Neural progenitor cell (in vitro differentiated cells): ENCODE measurements around the gene MAST2. TPM values are rescaled to one million over a fixed set of nuclear protein-coding genes. Genes with fewer than 3 reads are reported as not detected.

Source experiments
- DNase-seq: peaks from one replicate; pipeline ENCODE4 v3.0.0-alpha.2; 2016; ENCODE audit warnings: low spot score
- H2AFZ ChIP-seq: fragments of 200-600 bp; sonication (generic); replicated peaks from 2 replicates; pipeline ENCODE4 v1.6.1; 2016; ENCODE audit warnings: antibody characterized with exemption
- H3F3A ChIP-seq: fragments of 200-600 bp; sonication (generic); 2 replicates; pipeline ENCODE4 v1.6.1; 2016; ENCODE audit warnings: antibody characterized with exemption, low read depth
- H3K27ac ChIP-seq: fragments of 200-600 bp; sonication (generic); 2 replicates; pipeline ENCODE4 v1.5.1; 2016; ENCODE audit warnings: mild to moderate bottlenecking
- H3K27me3 ChIP-seq: fragments of 200-600 bp; sonication (generic); 2 replicates; pipeline ENCODE4 v1.6.1; 2016; ENCODE audit warnings: mild to moderate bottlenecking, moderate library complexity
- H3K36me3 ChIP-seq: fragments of 200-600 bp; sonication (generic); 2 replicates; pipeline ENCODE4 v1.5.1; 2016
- H3K4me1 ChIP-seq: fragments of 200-600 bp; sonication (generic); 2 replicates; pipeline ENCODE4 v1.6.1; 2016; ENCODE audit warnings: mixed run types
- H3K4me2 ChIP-seq: fragments of 200-600 bp; sonication (generic); 2 replicates; pipeline ENCODE4 v1.6.1; 2016
- H3K4me3 ChIP-seq: fragments of 200-600 bp; sonication (generic); 2 replicates; pipeline ENCODE4 v1.5.1; 2016
- H3K79me2 ChIP-seq: fragments of 200-600 bp; sonication (generic); 2 replicates; pipeline ENCODE4 v1.6.1; 2016; ENCODE audit warnings: low read depth
- H3K9ac ChIP-seq: fragments of 200-600 bp; sonication (generic); 2 replicates; pipeline ENCODE4 v1.6.1; 2016
- H3K9me3 ChIP-seq: fragments of 200-600 bp; sonication (generic); 2 replicates; pipeline ENCODE4 v1.5.1; 2016; ENCODE audit warnings: low read depth
- H4K20me1 ChIP-seq: fragments of 200-600 bp; sonication (generic); 2 replicates; pipeline ENCODE4 v1.6.1; 2016; ENCODE audit warnings: low read depth
- H3K27ac Mint-ChIP-seq: 3 replicates; pipeline ENCODE4 v1.8.0; 2021; ENCODE audit warnings: mixed read lengths
- H3K27me3 Mint-ChIP-seq: 2 replicates; pipeline ENCODE4 v1.8.0; 2022; ENCODE audit warnings: low read depth, mild to moderate bottlenecking, inconsistent platforms, moderate library complexity, mixed read lengths; ENCODE audit not compliant: insufficient read depth
- H3K36me3 Mint-ChIP-seq: 3 replicates; pipeline ENCODE4 v1.8.0; 2021; ENCODE audit warnings: mixed read lengths
- H3K4me1 Mint-ChIP-seq: 3 replicates; pipeline ENCODE4 v1.8.0; 2021; ENCODE audit warnings: mixed read lengths
- H3K4me3 Mint-ChIP-seq: 3 replicates; pipeline ENCODE4 v1.8.0; 2021; ENCODE audit warnings: mild to moderate bottlenecking, moderate library complexity, mixed read lengths
- H3K9me3 Mint-ChIP-seq: 3 replicates; pipeline ENCODE4 v1.8.0; 2020; ENCODE audit warnings: mixed read lengths
- CTCF ChIP-seq: fragments of 200-600 bp; sonication (generic); IDR thresholded peaks from 2 replicates; pipeline ENCODE4 v1.5.1; 2017; ENCODE audit warnings: antibody characterized with exemption, mild to moderate bottlenecking
- EZH2 ChIP-seq: fragments of 200-600 bp; sonication (generic); IDR thresholded peaks from 2 replicates; pipeline ENCODE4 v1.6.1; 2017; ENCODE audit warnings: antibody characterized with exemption, mild to moderate bottlenecking, moderate library complexity
- EZH2phosphoT487 ChIP-seq: fragments of 200-600 bp; sonication (generic); IDR thresholded peaks from 2 replicates; pipeline ENCODE4 v1.6.1; 2017; ENCODE audit warnings: antibody characterized with exemption
- total RNA-seq: library from RNA; depleted of rRNA; stranded (reverse); fragments of >200 nt; gene quantifications from 2 replicates; pipeline ENCODE4 v1.2.3, GENCODE V29; 2015; ENCODE audit warnings: low replicate concordance

Gene MAST2
- total RNA-seq, 1 donor from 2014 or later = 5.5 TPM

GRCh38 chr1:45894331-45894730 is 90.9 kb downstream of the MAST2 start:
- no peak overlapping the region for H2AFZ ChIP-seq
- H3K4me2 ChIP-seq = no peak overlapping the region
- H3K36me3 ChIP-seq = no peaks in the 10 kb centered on the region
- no peak overlapping the region for H3K4me3 ChIP-seq
- no peak for DNase-seq
- peaks cover 3% of the 10 kb centered on the region for H3K36me3 Mint-ChIP-seq
- H3K9me3 ChIP-seq = no peaks in the 10 kb centered on the region
- H4K20me1 ChIP-seq = no peaks in the 10 kb centered on the region
- no peaks in the 10 kb centered on the region for H3K79me2 ChIP-seq
- peaks cover 3% of the 10 kb centered on the region for H3K4me1 Mint-ChIP-seq
- H3K9me3 Mint-ChIP-seq = no peaks in the 10 kb centered on the region
- no peak overlapping the region for H3K27ac ChIP-seq
- no peaks in the 10 kb centered on the region for H3K4me1 ChIP-seq
- H3K27me3 Mint-ChIP-seq = no peaks in the 10 kb centered on the region
- H3K27ac Mint-ChIP-seq = no peak overlapping the region
- no peak overlapping the region for H3K4me3 Mint-ChIP-seq
- no peak for TF ChIP-seq CTCF
- no peaks in the 10 kb centered on the region for H3F3A ChIP-seq
- no peaks in the 10 kb centered on the region for H3K27me3 ChIP-seq
- H3K9ac ChIP-seq = no peak overlapping the region

- Histone ChIP-seq H3K79me2 (no peaks in the 10 kb centered on the region), H3K4me3 (no peak overlapping the region), H3K36me3 (no peaks in the 10 kb centered on the region), H3K9me3 (no peaks in the 10 kb centered on the region), H4K20me1 (no peaks in the 10 kb centered on the region), H3F3A (no peaks in the 10 kb centered on the region), H3K4me1 (no peaks in the 10 kb centered on the region), H3K4me2 (no peak overlapping the region), H3K27me3 (no peaks in the 10 kb centered on the region), H3K9ac (no peak overlapping the region), H3K27ac (no peak overlapping the region), H2AFZ (no peak overlapping the region)
- Mint-ChIP-seq H3K27ac (no peak overlapping the region), H3K36me3 (peaks cover 2% of the 10 kb centered on the region), H3K4me1 (peaks cover 3% of the 10 kb centered on the region), H3K9me3 (no peaks in the 10 kb centered on the region), H3K4me3 (no peak overlapping the region), H3K27me3 (no peaks in the 10 kb centered on the region)
- TF ChIP-seq CTCF = no peak
- no peak for TF ChIP-seq EZH2phosphoT487
- TF ChIP-seq EZH2 = no peak
- no peak for DNase-seq
These were observed 91.5 kb downstream of the MAST2 start for GRCh38 chr1:45894921-45895320.

- Mint-ChIP-seq H3K4me3 (no peak overlapping the region), H3K4me1 (peaks cover 3% of the 10 kb centered on the region), H3K36me3 (no peaks in the 10 kb centered on the region), H3K27me3 (no peaks in the 10 kb centered on the region), H3K27ac (no peak overlapping the region), H3K9me3 (no peaks in the 10 kb centered on the region)
- Histone ChIP-seq H3K4me2 (no peak overlapping the region), H3K4me3 (no peak overlapping the region), H3K9ac (no peak overlapping the region), H3K9me3 (no peaks in the 10 kb centered on the region), H3F3A (no peaks in the 10 kb centered on the region), H3K27ac (no peak overlapping the region), H2AFZ (no peak overlapping the region), H3K27me3 (no peaks in the 10 kb centered on the region), H4K20me1 (no peaks in the 10 kb centered on the region), H3K36me3 (no peaks in the 10 kb centered on the region), H3K4me1 (no peaks in the 10 kb centered on the region), H3K79me2 (no peaks in the 10 kb centered on the region)
- no peak for DNase-seq
- TF ChIP-seq EZH2phosphoT487 = no peak
These were observed 92.0 kb downstream of the MAST2 start for GRCh38 chr1:45895406-45895805.

- Histone ChIP-seq H2AFZ (no peak overlapping the region), H3K9ac (no peak overlapping the region), H3F3A (peaks cover 7% of the 10 kb centered on the region), H3K4me1 (no peaks in the 10 kb centered on the region), H3K79me2 (peaks cover 15% of the 10 kb centered on the region), H3K4me3 (no peak overlapping the region), H3K36me3 (no peaks in the 10 kb centered on the region), H3K9me3 (no peaks in the 10 kb centered on the region), H3K27ac (no peak overlapping the region), H3K4me2 (no peak overlapping the region), H4K20me1 (peaks cover 3% of the 10 kb centered on the region), H3K27me3 (no peaks in the 10 kb centered on the region)
- Mint-ChIP-seq H3K4me3 (no peak overlapping the region), H3K9me3 (peaks cover 5% of the 10 kb centered on the region), H3K27me3 (no peaks in the 10 kb centered on the region), H3K27ac (no peak overlapping the region), H3K36me3 (peaks cover 2% of the 10 kb centered on the region), H3K4me1 (peaks cover 9% of the 10 kb centered on the region)
- TF ChIP-seq EZH2 (no peak), EZH2phosphoT487 (no peak), CTCF (no peak)
- DNase-seq = no peak
These were observed 103.5 kb downstream of the MAST2 start for GRCh38 chr1:45906883-45907282.
